Activated B cell treated with CpG ODN at 0.5 μM for 24 hours (primary cell): ENCODE results near the gene ATP7B. TPM values are rescaled to one million over a fixed set of nuclear protein-coding genes. Genes with fewer than 3 reads are reported as not detected.

Experiments used
- ATAC-seq: fragments of 200-7000 bp; cut with Tn5 transposase; one replicate; pipeline ENCODE4 v1.10.0; 2021; ENCODE audit warnings: low read depth, mild to moderate bottlenecking, moderate library complexity
- CTCF ChIA-PET: fragments of 350-600 bp; sonication (Branson Sonifier 250); formaldehyde crosslinking; loops from one replicate; lab custom pipeline; 2021; ENCODE audit warnings: antibody characterized with exemption; lab: Charles Lee
- POLR2A ChIA-PET: fragments of 350-600 bp; sonication (Branson Sonifier 250); formaldehyde crosslinking; loops from one replicate; lab custom pipeline; 2021; ENCODE audit warnings: antibody characterized with exemption; lab: Charles Lee
- DNase-seq: peaks from one replicate; pipeline ENCODE4 v3.0.0; 2022
- H3K27ac Mint-ChIP-seq: one replicate; pipeline ENCODE4 v1.8.0; 2020; ENCODE audit warnings: mixed read lengths
- H3K27me3 Mint-ChIP-seq: one replicate; pipeline ENCODE4 v1.8.0; 2021; ENCODE audit warnings: mixed read lengths
- H3K36me3 Mint-ChIP-seq: one replicate; pipeline ENCODE4 v1.8.0; 2021; ENCODE audit warnings: low read depth, mixed read lengths
- H3K4me1 Mint-ChIP-seq: one replicate; pipeline ENCODE4 v1.8.0; 2021; ENCODE audit warnings: mixed read lengths
- H3K4me3 Mint-ChIP-seq: one replicate; pipeline ENCODE4 v1.8.0; 2020; ENCODE audit warnings: mild to moderate bottlenecking, mixed read lengths
- H3K9me3 Mint-ChIP-seq: one replicate; pipeline ENCODE4 v1.8.0; 2020; ENCODE audit warnings: mixed read lengths
- intact Hi-C: fragments of 100-400 bp; cut with micrococcal nuclease; formaldehyde crosslinking; loops from one replicate; pipeline ENCODE4 v1.15.1; 2024
- total RNA-seq: library from RNA; stranded (reverse); gene quantifications from 2 replicates; pipeline ENCODE4 v1.2.3, GENCODE V29; 2022
- TF ChIP-seq, protein P1 (sequence below): fragments of 200-600 bp; IDR thresholded peaks from one replicate; pipeline ENCODE4 v1.8.0; 2022; ENCODE audit warnings: antibody characterized with exemption, mild to moderate bottlenecking

Gene ATP7B
- 0.29 and 0.40 TPM in 2 replicates for total RNA-seq

DNA sequence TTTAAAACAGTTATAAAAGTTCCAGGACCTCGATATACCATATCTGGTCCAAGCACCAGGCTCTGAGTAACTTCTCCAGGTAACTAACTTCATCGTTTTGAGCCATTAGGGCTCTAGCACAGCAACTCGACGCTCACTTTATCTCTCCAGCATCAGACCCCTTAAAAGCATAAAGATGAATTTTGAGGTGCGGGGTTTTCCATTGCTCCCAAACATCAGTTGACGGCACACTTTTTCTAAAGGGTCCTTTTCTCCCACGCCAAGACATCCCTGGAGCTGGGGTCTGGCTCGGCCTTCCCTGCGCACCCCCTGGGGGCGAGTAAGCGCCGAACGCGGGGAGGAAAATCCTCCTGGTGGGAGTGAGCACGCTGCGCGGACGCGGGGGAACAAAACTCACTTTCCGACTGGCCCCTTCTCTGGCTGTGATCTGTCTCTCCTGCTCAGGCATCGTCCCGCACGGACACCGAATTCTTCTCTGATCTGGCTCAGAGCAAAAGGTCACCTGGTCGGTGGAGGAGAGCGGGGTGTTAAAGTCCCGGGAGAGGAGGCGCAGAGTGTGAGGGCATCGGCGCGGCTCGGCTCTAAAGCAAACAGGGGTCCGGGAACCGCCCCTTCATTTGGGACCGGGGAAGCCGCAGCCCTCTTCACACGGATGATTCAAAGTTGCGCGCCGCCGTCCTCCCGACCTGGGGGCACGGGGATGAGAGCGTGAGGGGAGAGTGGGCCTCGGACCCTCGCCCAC is at the start of gene ATP7B:
ATP7B (minus strand) TSS at position 561 of the 742 bp plus-strand sequence; CDS start at position 448, 113 bp downstream.
- ATAC-seq, result no peak
- POLR2A ChIA-PET, result interaction anchor here (1.6 kb wide), 1 partner anchor 558 kb away, joined by 5 read pairs; the partner anchor contains the start of gene INTS6
- intact Hi-C loops, result no loop called here

DNA sequence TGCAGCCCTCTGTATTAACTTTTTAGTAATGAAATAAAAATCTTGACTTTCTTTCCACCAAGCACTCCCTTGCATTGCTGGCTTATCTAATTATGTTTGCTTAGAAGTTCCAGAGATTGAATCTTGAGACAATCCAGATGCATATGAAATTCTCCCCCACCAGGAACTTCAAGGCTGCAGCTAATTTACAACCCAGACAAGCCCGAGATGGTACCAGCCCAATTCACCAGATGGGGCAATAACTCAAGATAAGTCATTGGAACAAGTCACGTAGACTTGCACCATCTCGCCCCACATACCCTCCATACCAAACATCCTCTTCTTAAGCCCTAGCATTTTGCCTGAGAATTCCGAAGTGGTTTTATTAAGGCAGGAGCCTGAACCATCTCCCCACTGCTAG is 42.2 kb upstream of the ATP7B start:
- CTCF ChIA-PET, result no interaction called here
- TF ChIP-seq, protein P1, sequence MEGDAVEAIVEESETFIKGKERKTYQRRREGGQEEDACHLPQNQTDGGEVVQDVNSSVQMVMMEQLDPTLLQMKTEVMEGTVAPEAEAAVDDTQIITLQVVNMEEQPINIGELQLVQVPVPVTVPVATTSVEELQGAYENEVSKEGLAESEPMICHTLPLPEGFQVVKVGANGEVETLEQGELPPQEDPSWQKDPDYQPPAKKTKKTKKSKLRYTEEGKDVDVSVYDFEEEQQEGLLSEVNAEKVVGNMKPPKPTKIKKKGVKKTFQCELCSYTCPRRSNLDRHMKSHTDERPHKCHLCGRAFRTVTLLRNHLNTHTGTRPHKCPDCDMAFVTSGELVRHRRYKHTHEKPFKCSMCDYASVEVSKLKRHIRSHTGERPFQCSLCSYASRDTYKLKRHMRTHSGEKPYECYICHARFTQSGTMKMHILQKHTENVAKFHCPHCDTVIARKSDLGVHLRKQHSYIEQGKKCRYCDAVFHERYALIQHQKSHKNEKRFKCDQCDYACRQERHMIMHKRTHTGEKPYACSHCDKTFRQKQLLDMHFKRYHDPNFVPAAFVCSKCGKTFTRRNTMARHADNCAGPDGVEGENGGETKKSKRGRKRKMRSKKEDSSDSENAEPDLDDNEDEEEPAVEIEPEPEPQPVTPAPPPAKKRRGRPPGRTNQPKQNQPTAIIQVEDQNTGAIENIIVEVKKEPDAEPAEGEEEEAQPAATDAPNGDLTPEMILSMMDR, result no peak
- intact Hi-C loops, result no loop called here
- H3K4me3 Mint-ChIP-seq, result no peak overlapping the region
- no peak for ATAC-seq
- POLR2A ChIA-PET, result interaction anchor here (0.6 kb wide), 1 partner anchor 126 kb away, joined by 3 read pairs; no protein-coding TSS in a partner anchor
- no peak for DNase-seq
- peaks cover 10% of the 10 kb centered on the region for H3K9me3 Mint-ChIP-seq
- no peaks in the 10 kb centered on the region for H3K36me3 Mint-ChIP-seq
- H3K27ac Mint-ChIP-seq, result no peak overlapping the region
- H3K27me3 Mint-ChIP-seq, result peaks cover 4% of the 10 kb centered on the region
- no peaks in the 10 kb centered on the region for H3K4me1 Mint-ChIP-seq

More for the DNA sequence above, at the start of gene ATP7B:
- CTCF ChIA-PET, result no interaction called here
- Mint-ChIP-seq H3K27me3 (peaks cover 20% of the 10 kb centered on the region), H3K36me3 (peaks cover 13% of the 10 kb centered on the region), H3K4me1 (peaks cover 19% of the 10 kb centered on the region), H3K9me3 (no peaks in the 10 kb centered on the region), H3K4me3 (peak within 1 kb of the TSS; percentile 99), H3K27ac (peak within 1 kb of the TSS; percentile 89)
- TF ChIP-seq, protein P1, result no peak
- DNase-seq, result no peak

DNA sequence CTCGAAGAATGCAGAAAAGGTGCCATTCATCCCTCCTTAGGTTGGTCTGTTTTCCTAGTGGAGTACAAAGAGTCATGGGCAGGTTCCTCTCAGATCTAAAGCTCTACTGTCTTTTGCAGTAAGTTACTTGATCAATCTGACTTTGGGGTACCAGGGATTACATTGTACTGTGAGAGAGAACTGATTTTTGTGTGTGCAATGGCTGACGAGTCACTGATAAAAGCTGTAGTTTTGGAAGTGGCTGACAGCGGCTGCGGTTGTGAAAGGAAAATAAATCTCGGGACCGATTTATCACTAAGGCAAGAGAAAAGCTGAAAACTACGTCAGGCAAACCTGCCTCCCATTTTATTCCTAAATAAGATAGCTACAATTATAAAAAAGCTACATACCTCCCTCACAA is 40.1 kb upstream of the ATP7B start:
- CTCF ChIA-PET, result no interaction called here
- Mint-ChIP-seq H3K27me3 (peaks cover 4% of the 10 kb centered on the region), H3K27ac (no peak overlapping the region), H3K4me3 (no peak overlapping the region), H3K36me3 (no peaks in the 10 kb centered on the region), H3K9me3 (peaks cover 10% of the 10 kb centered on the region), H3K4me1 (no peaks in the 10 kb centered on the region)
- ATAC-seq (no peak), DNase-seq (no peak)
- POLR2A ChIA-PET, result no interaction called here
- TF ChIP-seq, protein P1, result no peak
- intact Hi-C loops, result no loop called here

DNA sequence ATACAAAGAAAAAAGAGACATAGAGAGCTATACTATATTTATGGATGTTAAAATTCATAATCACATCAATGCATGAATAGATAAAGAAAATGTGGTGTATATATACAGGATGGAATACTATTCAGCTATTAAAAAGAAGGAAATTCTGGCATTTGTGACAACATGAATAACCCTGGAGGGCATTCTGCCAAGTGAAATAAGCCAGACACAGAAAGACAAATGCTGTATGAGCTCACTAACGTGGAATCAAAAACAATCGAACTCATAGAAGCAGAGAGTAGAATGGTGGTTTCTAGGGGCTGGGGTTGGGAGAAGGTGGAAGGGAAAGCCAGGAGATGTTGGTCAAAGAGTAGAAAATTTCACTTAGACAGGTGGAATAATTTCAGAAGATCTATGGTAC is 37.3 kb upstream of the ATP7B start:
- Mint-ChIP-seq H3K4me3 (no peak overlapping the region), H3K9me3 (peaks cover 10% of the 10 kb centered on the region), H3K27me3 (peaks cover 4% of the 10 kb centered on the region), H3K4me1 (no peaks in the 10 kb centered on the region), H3K27ac (no peak overlapping the region), H3K36me3 (no peaks in the 10 kb centered on the region)
- ATAC-seq, result no peak
- ChIA-PET CTCF (no interaction called here), POLR2A (no interaction called here)
- DNase-seq, result no peak
- intact Hi-C loops, result no loop called here
- TF ChIP-seq, protein P1, result no peak

DNA sequence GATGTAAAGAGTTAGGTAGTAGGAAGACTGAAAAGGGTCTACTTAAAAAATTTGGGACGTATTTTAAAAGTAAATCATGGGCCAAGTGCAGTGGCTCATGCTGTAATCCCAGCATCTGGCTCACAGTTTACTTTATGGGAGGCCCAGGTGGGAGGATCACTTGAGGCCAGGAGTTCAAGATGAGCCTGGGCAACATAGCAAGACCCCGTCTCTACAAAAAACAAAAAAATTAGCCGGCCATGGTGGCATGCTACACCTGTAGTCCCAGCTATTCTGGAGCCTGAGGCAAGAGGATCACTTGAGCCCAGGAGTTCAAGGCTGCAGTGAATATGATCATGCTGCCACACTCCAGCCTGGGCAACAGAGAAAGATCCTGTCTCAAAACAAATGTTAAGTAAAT is 36.2 kb upstream of the ATP7B start:
- no peak overlapping the region for H3K27ac Mint-ChIP-seq
- CTCF ChIA-PET, result interaction anchor here (0.6 kb wide), 1 partner anchor 25 kb away, joined by 3 read pairs; no protein-coding TSS in a partner anchor
- peaks cover 4% of the 10 kb centered on the region for H3K27me3 Mint-ChIP-seq
- no peaks in the 10 kb centered on the region for H3K4me1 Mint-ChIP-seq
- no peak overlapping the region for H3K4me3 Mint-ChIP-seq
- no peaks in the 10 kb centered on the region for H3K36me3 Mint-ChIP-seq
- DNase-seq, result no peak
- POLR2A ChIA-PET, result no interaction called here
- peaks cover 8% of the 10 kb centered on the region for H3K9me3 Mint-ChIP-seq
- ATAC-seq, result no peak
- TF ChIP-seq, protein P1, result no peak
- intact Hi-C loops, result no loop called here
